GM23248 (cell line): ENCODE measurements around the gene EDIL3.

Experiments
- EZH2 ChIP-seq: fragments of 200-600 bp; sonication (generic); IDR thresholded peaks from 2 replicates; pipeline ENCODE4 v1.6.1; 2018; ENCODE audit warnings: antibody characterized with exemption, mild to moderate bottlenecking; ENCODE audit not compliant: insufficient read depth, poor library complexity, severe bottlenecking
- EZH2phosphoT487 ChIP-seq: fragments of 200-600 bp; sonication (generic); IDR thresholded peaks from 2 replicates; pipeline ENCODE4 v1.6.1; 2018; ENCODE audit warnings: antibody characterized with exemption, moderate library complexity, mild to moderate bottlenecking, low read depth; ENCODE audit not compliant: insufficient read depth

DNA sequence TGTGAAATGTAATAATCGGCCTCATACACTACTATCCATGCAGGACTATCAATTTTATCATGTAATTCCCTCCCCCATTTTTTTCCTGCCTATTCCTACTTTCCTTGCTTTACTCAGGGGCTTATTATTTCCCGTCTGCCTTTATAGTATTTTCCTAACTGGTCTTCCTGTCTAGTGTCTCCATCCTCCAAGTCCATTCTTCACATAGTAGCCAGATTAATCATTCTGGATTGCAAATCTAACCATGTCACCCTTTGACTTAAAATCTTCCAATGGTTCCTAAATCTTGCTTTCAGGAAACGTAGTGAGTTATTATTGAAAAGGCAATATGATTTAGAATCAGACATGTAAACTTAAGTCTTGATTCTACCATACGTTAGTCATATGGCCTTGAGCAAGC, 356.6 kb downstream of the EDIL3 start:
- TF ChIP-seq EZH2 (no peak), EZH2phosphoT487 (no peak)
